GM13976 (cell line): ENCODE data around the gene VEZT.
"Not testable (repeated sequence)": the region's sequence is repeated elsewhere in the genome, so short reads cannot be mapped to it uniquely, and the experiment has no call there.

Source experiments
- DNase-seq: peaks from one replicate; pipeline ENCODE4 v3.0.0; 2012; ENCODE audit warnings: low spot score
- in situ Hi-C: fragments of 300-500 bp; cut with MboI; formaldehyde crosslinking; loops from one replicate; pipeline ENCODE4 v1.12.0; 2022; ENCODE audit warnings: low sequenced_read_pairs, mixed read lengths, inconsistent platforms; ENCODE audit not compliant: unreplicated experiment
- TF ChIP-seq, protein P1 (sequence below): IDR thresholded peaks from 2 replicates; pipeline ENCODE4 v1.5.1; 2012; ENCODE audit warnings: borderline replicate concordance, mild to moderate bottlenecking; ENCODE audit not compliant: insufficient read depth; ENCODE audit errors: extremely low read depth, missing control alignments, control extremely low read depth

VEZT gene

DNA sequence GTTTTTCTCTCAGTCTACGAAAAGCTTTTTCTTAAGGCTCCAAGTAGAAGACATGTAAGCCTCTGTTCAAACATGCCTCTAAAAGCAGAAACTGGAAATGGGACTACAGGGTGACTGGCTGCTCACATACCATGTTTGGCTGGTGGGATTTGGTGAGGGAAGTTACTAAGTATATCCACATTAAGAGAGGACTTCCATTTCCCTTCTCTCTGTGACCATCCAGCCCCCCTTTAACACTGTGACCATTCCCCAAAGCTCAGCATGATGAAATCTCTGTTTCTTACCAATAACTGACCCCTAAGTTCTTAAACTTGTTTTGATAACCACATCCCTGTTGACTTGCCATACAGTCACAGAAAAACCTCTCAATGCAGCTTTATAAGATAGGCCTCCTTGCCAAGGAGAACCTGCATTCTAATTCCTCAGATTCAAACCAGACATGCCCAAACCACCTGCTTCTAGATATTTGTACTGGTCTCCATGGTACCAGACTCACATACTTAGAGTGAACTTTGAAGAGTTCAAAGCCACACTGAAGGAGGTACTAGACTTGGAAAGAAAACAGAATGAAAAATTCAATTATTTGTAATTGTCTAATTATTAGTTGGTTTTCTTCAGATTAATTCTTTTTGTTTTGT, 102.2 kb downstream of the VEZT start:
- TF ChIP-seq, protein P1, sequence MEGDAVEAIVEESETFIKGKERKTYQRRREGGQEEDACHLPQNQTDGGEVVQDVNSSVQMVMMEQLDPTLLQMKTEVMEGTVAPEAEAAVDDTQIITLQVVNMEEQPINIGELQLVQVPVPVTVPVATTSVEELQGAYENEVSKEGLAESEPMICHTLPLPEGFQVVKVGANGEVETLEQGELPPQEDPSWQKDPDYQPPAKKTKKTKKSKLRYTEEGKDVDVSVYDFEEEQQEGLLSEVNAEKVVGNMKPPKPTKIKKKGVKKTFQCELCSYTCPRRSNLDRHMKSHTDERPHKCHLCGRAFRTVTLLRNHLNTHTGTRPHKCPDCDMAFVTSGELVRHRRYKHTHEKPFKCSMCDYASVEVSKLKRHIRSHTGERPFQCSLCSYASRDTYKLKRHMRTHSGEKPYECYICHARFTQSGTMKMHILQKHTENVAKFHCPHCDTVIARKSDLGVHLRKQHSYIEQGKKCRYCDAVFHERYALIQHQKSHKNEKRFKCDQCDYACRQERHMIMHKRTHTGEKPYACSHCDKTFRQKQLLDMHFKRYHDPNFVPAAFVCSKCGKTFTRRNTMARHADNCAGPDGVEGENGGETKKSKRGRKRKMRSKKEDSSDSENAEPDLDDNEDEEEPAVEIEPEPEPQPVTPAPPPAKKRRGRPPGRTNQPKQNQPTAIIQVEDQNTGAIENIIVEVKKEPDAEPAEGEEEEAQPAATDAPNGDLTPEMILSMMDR = no peak
- in situ Hi-C loops = no loop called here
- no peak for DNase-seq

DNA sequence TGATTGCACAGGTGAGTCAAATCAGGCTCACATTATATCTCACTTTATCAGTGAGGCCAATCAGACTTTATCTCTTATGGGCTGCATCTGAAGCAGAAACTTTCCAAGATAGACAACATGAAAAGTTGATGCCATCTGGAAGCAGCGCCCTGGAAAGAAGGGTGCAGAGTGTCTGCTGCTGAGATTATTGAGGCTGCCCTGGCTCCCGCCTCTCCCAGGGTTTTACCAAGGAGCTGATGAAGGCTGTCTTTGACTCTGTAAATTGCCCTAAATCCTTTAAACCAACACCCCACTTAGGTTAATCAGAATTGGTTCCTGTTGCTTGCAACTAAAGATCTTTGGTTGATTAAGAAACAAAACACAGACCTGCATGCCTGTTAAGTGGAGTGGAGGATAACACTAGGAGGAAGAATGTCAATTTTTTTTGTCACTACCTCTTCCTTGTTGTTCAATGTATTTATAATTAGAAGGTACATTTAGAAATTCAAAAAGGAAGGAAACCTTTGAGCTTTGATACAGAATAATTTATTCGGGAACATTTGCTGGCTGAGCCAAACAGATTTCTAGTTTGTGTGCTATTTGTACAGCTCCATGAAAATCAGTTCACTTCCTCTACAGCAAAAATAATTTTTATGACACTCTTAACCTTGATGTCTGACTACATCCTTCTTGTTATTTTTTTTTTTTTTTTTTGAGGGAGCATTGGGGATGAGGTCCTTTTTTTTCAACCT, 104.1 kb downstream of the VEZT start:
- in situ Hi-C loops = no loop called here
- TF ChIP-seq, protein P1 = no peak
- DNase-seq = no peak

DNA sequence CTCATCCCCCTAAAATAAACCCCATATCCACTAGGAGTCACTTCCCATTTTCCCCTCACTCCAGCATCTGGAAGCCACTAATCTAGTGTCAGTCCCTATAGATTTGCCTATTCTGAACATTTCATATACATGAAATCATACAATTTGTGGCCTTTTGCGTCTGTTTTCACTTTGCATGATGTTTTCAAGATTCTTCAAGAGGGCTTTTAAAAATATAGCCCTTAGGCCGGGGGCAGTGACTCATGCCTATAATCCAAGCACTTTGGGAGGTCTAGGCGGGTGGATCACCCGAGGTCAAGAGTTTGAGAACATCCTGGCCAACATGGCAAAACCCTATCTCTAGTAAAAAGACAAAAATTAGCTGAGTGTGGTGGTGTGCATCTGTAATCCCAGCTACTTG, 104.7 kb downstream of the VEZT start:
- no peak for DNase-seq
- TF ChIP-seq, protein P1 = no peak
- in situ Hi-C loops = no loop called here

DNA sequence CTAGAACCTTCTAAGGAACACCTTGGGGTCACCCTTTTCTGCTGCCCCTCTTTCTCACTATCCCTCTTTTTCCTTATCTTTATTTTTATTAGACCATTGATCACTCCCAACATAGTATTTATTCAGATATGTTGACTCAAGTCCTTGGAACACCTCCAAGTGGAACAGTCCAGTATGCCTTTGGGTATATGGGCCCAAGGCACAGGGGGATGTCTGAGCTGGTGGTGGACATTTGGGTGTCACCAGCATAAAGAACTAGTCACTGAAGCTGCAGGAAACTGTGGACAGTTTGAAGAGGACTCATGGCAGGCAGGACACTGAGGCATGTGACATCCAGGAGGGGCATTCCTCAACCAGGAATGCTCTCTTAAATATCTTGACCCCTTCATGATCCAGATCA, 105.6 kb downstream of the VEZT start:
- TF ChIP-seq, protein P1 = no peak
- no peak for DNase-seq
- in situ Hi-C loops = no loop called here

DNA sequence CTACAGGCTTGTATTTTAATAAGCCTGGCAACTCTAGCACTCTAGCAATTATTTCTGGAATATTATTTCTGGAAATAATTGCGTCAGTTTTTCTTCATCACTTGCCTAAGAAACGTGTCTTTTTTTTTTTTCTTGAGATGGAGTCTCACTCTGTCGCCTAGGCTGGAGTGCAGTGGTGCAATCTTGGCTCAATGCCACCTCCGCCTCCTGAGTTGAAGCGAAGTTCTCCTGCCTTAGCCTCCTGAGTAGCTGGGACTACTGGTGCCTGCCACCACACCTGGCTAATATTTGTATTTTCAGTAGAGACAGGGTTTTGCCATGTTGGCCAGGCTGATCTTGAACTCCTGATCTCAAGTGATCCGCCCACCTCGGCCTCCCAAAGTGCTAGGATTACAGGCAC, 106.6 kb downstream of the VEZT start:
- in situ Hi-C loops, DNase-seq: not testable (repeated sequence)

DNA sequence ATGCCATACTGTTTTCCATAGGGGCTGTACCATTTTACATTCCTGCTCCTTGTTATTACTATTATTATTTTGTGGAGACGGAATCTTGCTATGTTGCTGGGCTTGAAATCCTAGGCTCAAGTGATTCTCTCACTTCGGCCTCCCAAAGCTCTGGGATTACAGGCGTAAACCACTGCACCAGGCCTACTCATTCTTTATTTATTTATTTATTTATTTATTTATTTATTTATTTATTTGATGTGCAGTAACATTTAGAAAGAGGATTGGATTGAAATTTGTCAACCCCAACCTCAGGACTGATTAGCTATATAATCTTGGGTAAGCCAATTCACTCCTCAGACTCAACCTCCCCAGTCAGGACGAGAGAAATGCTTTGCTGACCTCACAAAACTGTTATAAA, 107.9 kb downstream of the VEZT start:
- TF ChIP-seq, protein P1 = no peak
- in situ Hi-C loops = no loop called here
- no peak for DNase-seq

DNA sequence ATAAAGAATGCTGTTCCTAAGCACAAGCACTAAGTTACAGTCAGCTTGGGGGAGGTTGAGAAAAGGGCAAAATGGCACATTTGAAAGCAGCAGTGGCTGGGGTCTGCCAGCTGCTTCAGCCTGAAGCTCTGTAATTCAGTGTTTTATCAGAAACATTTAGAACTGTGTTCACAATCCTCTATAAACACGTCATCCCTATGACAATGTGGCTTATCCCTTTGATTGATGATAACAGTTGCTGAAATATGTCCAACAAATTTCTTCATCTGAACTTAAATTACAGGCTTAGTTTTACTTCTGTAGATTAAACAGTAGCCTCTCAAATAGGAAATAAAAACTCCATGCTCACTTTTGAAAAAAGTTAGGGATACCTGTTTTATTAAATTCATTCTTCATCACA, 108.8 kb downstream of the VEZT start:
- TF ChIP-seq, protein P1 = no peak
- in situ Hi-C loops = no loop called here
- DNase-seq = no peak
